ENCODE measurements around the gene SCGB1D1.

SCGB1D1 gene

GRCh38 chr11:62190011-62190410, at the start of gene SCGB1D1:
TSS of gene SCGB1D1 (plus strand) at chr11:62190216. CDS start at chr11:62190285, 69 bp downstream.
- DNase-seq: no peak

- no peak for DNase-seq
Measured at GRCh38 chr11:62140304-62141110, 49.5 kb upstream of the SCGB1D1 start.

GRCh38 chr11:62141111-62142042, 48.6 kb upstream of the SCGB1D1 start:
- DNase-seq: no peak

- DNase-seq: no peak
Measured at GRCh38 chr11:62142043-62142375, 48.0 kb upstream of the SCGB1D1 start.

- no peak for DNase-seq
Measured at GRCh38 chr11:62142921-62143320, 47.1 kb upstream of the SCGB1D1 start.

- no peak for DNase-seq
Measured at GRCh38 chr11:62143727-62144126, 46.3 kb upstream of the SCGB1D1 start.

- no peak for DNase-seq
Measured at GRCh38 chr11:62144641-62145255, 45.3 kb upstream of the SCGB1D1 start.

GRCh38 chr11:62145261-62145871, 44.6 kb upstream of the SCGB1D1 start:
- DNase-seq: no peak

- DNase-seq: no peak
Measured at GRCh38 chr11:62146476-62147200, 43.4 kb upstream of the SCGB1D1 start.

- no peak for DNase-seq
Measured at GRCh38 chr11:62147545-62147944, 42.5 kb upstream of the SCGB1D1 start.

GRCh38 chr11:62148271-62148980, 41.6 kb upstream of the SCGB1D1 start:
- no peak for DNase-seq

- DNase-seq: no peak
Measured at GRCh38 chr11:62149986-62150886, 39.8 kb upstream of the SCGB1D1 start.

- DNase-seq: no peak
Measured at GRCh38 chr11:62150887-62151736, 38.9 kb upstream of the SCGB1D1 start.

GRCh38 chr11:62151737-62152102, 38.3 kb upstream of the SCGB1D1 start:
- DNase-seq: no peak

- DNase-seq: no peak
Measured at GRCh38 chr11:62152245-62153086, 37.5 kb upstream of the SCGB1D1 start.

GRCh38 chr11:62153087-62153395, 37.0 kb upstream of the SCGB1D1 start:
- no peak for DNase-seq

- no peak for DNase-seq
Measured at GRCh38 chr11:62153617-62154016, 36.4 kb upstream of the SCGB1D1 start.

- no peak for DNase-seq
Measured at GRCh38 chr11:62157603-62158002, 32.4 kb upstream of the SCGB1D1 start.

- DNase-seq: no peak
Measured at GRCh38 chr11:62166371-62166770, 23.6 kb upstream of the SCGB1D1 start.
